A549 (cell line): ENCODE data around the gene GSK3B. TPM values are rescaled to one million over a fixed set of nuclear protein-coding genes. Genes with fewer than 3 reads are reported as not detected.

Source experiments
- ATAC-seq, 2 experiments: fragments of 200-7000 bp in 1 of 2; fragments of >200 bp in 1 of 2; cut with Nextera tagmentation in 1 of 2; cut with Tn5 transposase in 1 of 2; 3 replicates each; pipeline versions ENCODE4 v1.8.0 to v1.9.1; 2018 to 2020; ENCODE audit warnings: mild to moderate bottlenecking in 1 of 2, moderate library complexity in 1 of 2
- CTCF ChIA-PET: fragments of 300-600 bp; sonication (Branson Sonifier 250); formaldehyde crosslinking; extraction: SDS; loops from one replicate; lab custom pipeline; 2021; ENCODE audit warnings: antibody characterized with exemption, inconsistent platforms; lab: Yijun Ruan, JAX
- POLR2A ChIA-PET: fragments of 350-600 bp; formaldehyde crosslinking; extraction: SDS; loops from one replicate; lab custom pipeline; 2021; ENCODE audit warnings: antibody characterized with exemption, inconsistent platforms; lab: Yijun Ruan, JAX
- DNase-seq, 2 experiments: peaks; one replicate each; pipeline versions ENCODE4 v3.0.0 to v3.0.0-alpha.2; 2011 to 2016; ENCODE audit warnings: low read depth in 1 of 2, low spot score in 1 of 2
- FAIRE-seq: peaks from 2 replicates; lab custom pipeline; 2011; peaks lifted over from hg19 to GRCh38; lab: Jason Lieb, UNC
- H3K27ac ChIP-seq, 2 experiments: fragments of >200 bp; sonication (Bioruptor Twin); formaldehyde crosslinking; 3 replicates each; pipeline ENCODE4 v1.5.1; 2016 to 2017
- H3K4me1 ChIP-seq: fragments of >200 bp; sonication (Bioruptor Twin); formaldehyde crosslinking; 3 replicates; pipeline ENCODE4 v1.6.1; 2016
- H3K4me2 ChIP-seq: fragments of >200 bp; sonication (Bioruptor Twin); formaldehyde crosslinking; 3 replicates; pipeline ENCODE4 v1.6.1; 2016
- H3K4me3 ChIP-seq: fragments of >200 bp; sonication (Bioruptor Twin); formaldehyde crosslinking; 3 replicates; pipeline ENCODE4 v1.5.1; 2016
- H3K9me3 ChIP-seq: fragments of >200 bp; sonication (Bioruptor Twin); formaldehyde crosslinking; 3 replicates; pipeline ENCODE4 v1.6.1; 2016
- ATOH8 ChIP-seq: fragments of 250-450 bp; sonication (Bioruptor Pico); IDR thresholded peaks from 2 replicates; pipeline ENCODE4 v1.5.0; 2020; ENCODE audit warnings: low read depth, mild to moderate bottlenecking, moderate library complexity
- CBX2 ChIP-seq: fragments of 200-600 bp; sonication (generic); IDR thresholded peaks from 2 replicates; pipeline ENCODE4 v1.6.1; 2016; ENCODE audit warnings: low read depth, mild to moderate bottlenecking, borderline replicate concordance
- CBX8 ChIP-seq: fragments of 200-600 bp; sonication (generic); IDR thresholded peaks from 2 replicates; pipeline ENCODE4 v1.6.1; 2016
- CEBPB ChIP-seq, 2 experiments: fragments of >200 bp in 1 of 2; sonication (Bioruptor Twin) in 1 of 2; formaldehyde crosslinking in 1 of 2; IDR thresholded peaks; 2 replicates each; pipeline ENCODE4 v1.6.1; 2012 to 2016
- CHD2 ChIP-seq: fragments of 150-350 bp; IDR thresholded peaks from 2 replicates; pipeline ENCODE4 v1.6.1; 2014; ENCODE audit warnings: low read length; ENCODE audit not compliant: partially characterized antibody
- CHD4 ChIP-seq: fragments of 200-600 bp; sonication (generic); IDR thresholded peaks from 2 replicates; pipeline ENCODE4 v1.6.1; 2016; ENCODE audit warnings: antibody characterized with exemption, mild to moderate bottlenecking, borderline replicate concordance
- CTCF ChIP-seq: fragments of >200 bp; sonication (Bioruptor Twin); formaldehyde crosslinking; IDR thresholded peaks from 3 replicates; pipeline ENCODE4 v1.5.1; 2016
- GATA3 ChIP-seq: IDR thresholded peaks from 2 replicates; pipeline ENCODE4 v1.6.1; 2012; ENCODE audit warnings: borderline replicate concordance
- HEYL ChIP-seq: fragments of 250-450 bp; sonication (Bioruptor Pico); IDR thresholded peaks from 2 replicates; pipeline ENCODE4 v1.8.0; 2021; ENCODE audit warnings: mild to moderate bottlenecking, moderate library complexity
- HOXA7 ChIP-seq: fragments of 250-450 bp; sonication (Bioruptor Pico); IDR thresholded peaks from 2 replicates; pipeline ENCODE4 v1.5.0; 2020; ENCODE audit warnings: mild to moderate bottlenecking, moderate library complexity
- HOXB13 ChIP-seq: fragments of 250-450 bp; sonication (Bioruptor Pico); IDR thresholded peaks from 2 replicates; pipeline ENCODE4 v1.5.0; 2020; ENCODE audit warnings: low read depth, mild to moderate bottlenecking, moderate library complexity
- JUN ChIP-seq, 2 experiments: fragments of >200 bp; sonication (Bioruptor Twin); formaldehyde crosslinking; IDR thresholded peaks; 2 replicates in 1 of 2; 3 replicates in 1 of 2; pipeline ENCODE4 v1.6.1; 2016 to 2017
- JUNB ChIP-seq: fragments of >200 bp; sonication (Bioruptor Twin); formaldehyde crosslinking; IDR thresholded peaks from 2 replicates; pipeline ENCODE4 v1.6.1; 2016
- KDM1A ChIP-seq: fragments of 200-600 bp; sonication (generic); IDR thresholded peaks from 2 replicates; pipeline ENCODE4 v1.6.1; 2016; ENCODE audit warnings: low read depth, mild to moderate bottlenecking
- KDM5A ChIP-seq: fragments of 200-600 bp; sonication (generic); IDR thresholded peaks from 2 replicates; pipeline ENCODE4 v1.6.1; 2016; ENCODE audit warnings: antibody characterized with exemption, mild to moderate bottlenecking
- MYC ChIP-seq: IDR thresholded peaks from 2 replicates; pipeline ENCODE4 v1.6.1; 2012; ENCODE audit warnings: mild to moderate bottlenecking, inconsistent platforms, low read length, improper control_type of control experiment, borderline replicate concordance
- NFE2L2 ChIP-seq: fragments of 150-350 bp; conservative IDR thresholded peaks from 2 replicates; pipeline ENCODE4 v1.6.1; 2014; ENCODE audit warnings: low read length
- NPAS2 ChIP-seq: fragments of 250-450 bp; sonication (Bioruptor Pico); IDR thresholded peaks from 2 replicates; pipeline ENCODE4 v1.8.0; 2022; ENCODE audit warnings: mild to moderate bottlenecking, moderate library complexity, borderline replicate concordance
- NR3C1 ChIP-seq: fragments of >200 bp; sonication (Bioruptor Twin); formaldehyde crosslinking; IDR thresholded peaks from 3 replicates; pipeline ENCODE4 v1.6.1; 2017
- PHF8 ChIP-seq: fragments of 200-600 bp; sonication (generic); IDR thresholded peaks from 2 replicates; pipeline ENCODE4 v1.6.1; 2016; ENCODE audit warnings: low read depth, mild to moderate bottlenecking, antibody characterized with exemption, moderate library complexity, borderline replicate concordance
- POLR2AphosphoS2 ChIP-seq: conservative IDR thresholded peaks from 2 replicates; pipeline ENCODE4 v1.6.1; 2012; ENCODE audit warnings: low read length, improper control_type of control experiment, inconsistent platforms
- RAD21 ChIP-seq, 2 experiments: fragments of >200 bp in 1 of 2; sonication (Bioruptor Twin) in 1 of 2; formaldehyde crosslinking in 1 of 2; IDR thresholded peaks in 1 of 2; conservative IDR thresholded peaks in 1 of 2; 2 replicates in 1 of 2; 3 replicates in 1 of 2; pipeline ENCODE4 v1.6.1; 2012 to 2018; ENCODE audit warnings: inconsistent platforms in 1 of 2
- REST ChIP-seq: fragments of 200-600 bp; sonication (generic); IDR thresholded peaks from 2 replicates; pipeline ENCODE4 v1.6.1; 2016; ENCODE audit warnings: antibody characterized with exemption, mild to moderate bottlenecking, moderate library complexity
- RNF2 ChIP-seq: fragments of 200-600 bp; sonication (generic); IDR thresholded peaks from 2 replicates; pipeline ENCODE4 v1.6.1; 2016; ENCODE audit warnings: low read depth, mild to moderate bottlenecking, antibody characterized with exemption, moderate library complexity, borderline replicate concordance
- WGBS: methylation state at CpG from one replicate; pipeline ENCODE4 v1.1.6; 2017; ENCODE audit errors: missing lambda C conversion rate; 5-methylcytosine and 5-hydroxymethylcytosine counted together
- polyA plus RNA-seq, 4 experiments: library from polyadenylated mRNA; depleted of rRNA in 3 of 4; stranded (reverse); fragments of >200 nt; fragmentation: RNase III in 1 of 4; extraction: RNeasy Plus Mini Kit Qiagen cat#74134 plus additional on column Dnase treatment in 1 of 4; gene quantifications; 2 replicates in 3 of 4; 3 replicates in 1 of 4; pipeline ENCODE4 v1.2.3, GENCODE V29; 2011 to 2017
- TF ChIP-seq, protein P1 (sequence below): IDR thresholded peaks from 2 replicates; pipeline ENCODE4 v1.6.1; 2012
- TF ChIP-seq, protein P2 (sequence below): fragments of 150-350 bp; IDR thresholded peaks from 2 replicates; pipeline ENCODE4 v1.6.1; 2014; ENCODE audit warnings: low read depth, mild to moderate bottlenecking, low read length
- TF ChIP-seq, protein P3 (sequence below): fragments of 250-450 bp; sonication (Bioruptor Pico); IDR thresholded peaks from 2 replicates; pipeline ENCODE4 v1.5.0; 2021; ENCODE audit warnings: mild to moderate bottlenecking, moderate library complexity, borderline replicate concordance

GSK3B gene
- polyA plus RNA-seq, 2 of the 4 experiments (the other 2 are of a cell fraction), result 30.0 to 49.8 TPM

DNA sequence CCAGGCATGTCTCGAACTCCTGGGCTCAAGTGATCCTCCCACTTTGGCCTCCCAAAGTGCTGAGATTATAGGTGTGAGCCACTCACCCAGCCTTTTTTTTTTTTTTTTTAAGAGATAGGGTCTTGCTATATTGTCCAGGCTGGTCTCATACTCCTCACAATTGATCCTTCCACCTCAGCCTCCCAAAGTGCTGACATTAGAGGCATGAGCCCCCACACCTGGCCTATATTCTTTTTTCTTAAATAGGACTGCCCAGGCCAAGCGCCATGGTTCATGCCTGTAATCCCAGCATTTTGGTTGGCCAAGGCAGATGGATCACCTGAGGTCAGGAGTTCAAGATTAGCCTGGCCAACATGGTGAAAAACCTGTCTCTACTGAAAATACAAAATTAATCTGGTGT is 299.8 kb downstream of the GSK3B start (continued):
- TF ChIP-seq REST (no peak), NR3C1 (no peak), HOXA7 (CRISPR knock-in tag) (no peak), CHD2 (no peak), NFE2L2 (no peak), CBX2 (no peak), GATA3 (no peak), HOXB13 (CRISPR knock-in tag) (no peak), CEBPB (IDR thresholded peaks at IDR 0.05) (no peak)
- TF ChIP-seq, protein P1, sequence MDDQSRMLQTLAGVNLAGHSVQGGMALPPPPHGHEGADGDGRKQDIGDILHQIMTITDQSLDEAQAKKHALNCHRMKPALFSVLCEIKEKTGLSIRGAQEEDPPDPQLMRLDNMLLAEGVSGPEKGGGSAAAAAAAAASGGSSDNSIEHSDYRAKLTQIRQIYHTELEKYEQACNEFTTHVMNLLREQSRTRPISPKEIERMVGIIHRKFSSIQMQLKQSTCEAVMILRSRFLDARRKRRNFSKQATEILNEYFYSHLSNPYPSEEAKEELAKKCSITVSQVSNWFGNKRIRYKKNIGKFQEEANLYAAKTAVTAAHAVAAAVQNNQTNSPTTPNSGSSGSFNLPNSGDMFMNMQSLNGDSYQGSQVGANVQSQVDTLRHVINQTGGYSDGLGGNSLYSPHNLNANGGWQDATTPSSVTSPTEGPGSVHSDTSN, result no peak

DNA sequence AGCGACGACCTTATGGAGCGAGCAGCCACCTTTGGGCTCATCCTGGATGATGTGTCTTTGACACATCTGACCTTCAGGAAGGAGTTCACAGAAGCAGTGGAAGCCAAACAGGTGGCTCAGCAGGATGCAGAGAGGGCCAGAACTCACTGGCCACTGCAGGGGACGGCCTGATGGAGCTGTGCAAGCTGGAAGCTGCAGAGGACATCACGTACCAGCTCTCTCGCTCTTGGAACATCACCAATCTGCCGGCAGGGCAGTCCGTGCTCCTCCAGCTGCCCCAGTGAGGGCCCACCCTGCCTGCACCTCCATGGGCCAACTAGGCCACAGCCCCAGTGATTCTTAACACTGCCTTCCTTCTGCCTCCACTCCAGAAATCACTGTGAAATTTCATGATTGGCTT is 302.0 kb downstream of the GSK3B start:
- DNase-seq, result no peak
- FAIRE-seq, result no peak
- no peak overlapping the region; a peak in 1 of 6 replicates for H3K27ac ChIP-seq
- H3K4me2 ChIP-seq, result no peak overlapping the region
- POLR2A ChIA-PET, result no interaction called here
- WGBS, result 95% methylated on average over 8 of the region's 8 CpGs
- H3K4me1 ChIP-seq, result peaks cover 30% of the 10 kb centered on the region
- no peaks in the 10 kb centered on the region for H3K9me3 ChIP-seq
- TF ChIP-seq KDM5A (no peak), RAD21 (conservative IDR thresholded peaks at IDR 0.05 in 1 of 2, IDR thresholded peaks at IDR 0.05 in 1 of 2) (no peak), CBX8 (no peak), HEYL (no peak), ATOH8 (CRISPR knock-in tag) (no peak), JUNB (no peak), POLR2AphosphoS2 (no peak), MYC (no peak), CTCF (no peak), CHD2 (no peak), NR3C1 (no peak), CEBPB (IDR thresholded peaks at IDR 0.05) (no peak), PHF8 (no peak), NPAS2 (CRISPR knock-in tag) (no peak), KDM1A (no peak), JUN (IDR thresholded peaks at IDR 0.05) (no peak), RNF2 (no peak), CHD4 (no peak)
- TF ChIP-seq, protein P2, sequence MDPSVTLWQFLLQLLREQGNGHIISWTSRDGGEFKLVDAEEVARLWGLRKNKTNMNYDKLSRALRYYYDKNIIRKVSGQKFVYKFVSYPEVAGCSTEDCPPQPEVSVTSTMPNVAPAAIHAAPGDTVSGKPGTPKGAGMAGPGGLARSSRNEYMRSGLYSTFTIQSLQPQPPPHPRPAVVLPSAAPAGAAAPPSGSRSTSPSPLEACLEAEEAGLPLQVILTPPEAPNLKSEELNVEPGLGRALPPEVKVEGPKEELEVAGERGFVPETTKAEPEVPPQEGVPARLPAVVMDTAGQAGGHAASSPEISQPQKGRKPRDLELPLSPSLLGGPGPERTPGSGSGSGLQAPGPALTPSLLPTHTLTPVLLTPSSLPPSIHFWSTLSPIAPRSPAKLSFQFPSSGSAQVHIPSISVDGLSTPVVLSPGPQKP, result no peak
- TF ChIP-seq, protein P3, sequence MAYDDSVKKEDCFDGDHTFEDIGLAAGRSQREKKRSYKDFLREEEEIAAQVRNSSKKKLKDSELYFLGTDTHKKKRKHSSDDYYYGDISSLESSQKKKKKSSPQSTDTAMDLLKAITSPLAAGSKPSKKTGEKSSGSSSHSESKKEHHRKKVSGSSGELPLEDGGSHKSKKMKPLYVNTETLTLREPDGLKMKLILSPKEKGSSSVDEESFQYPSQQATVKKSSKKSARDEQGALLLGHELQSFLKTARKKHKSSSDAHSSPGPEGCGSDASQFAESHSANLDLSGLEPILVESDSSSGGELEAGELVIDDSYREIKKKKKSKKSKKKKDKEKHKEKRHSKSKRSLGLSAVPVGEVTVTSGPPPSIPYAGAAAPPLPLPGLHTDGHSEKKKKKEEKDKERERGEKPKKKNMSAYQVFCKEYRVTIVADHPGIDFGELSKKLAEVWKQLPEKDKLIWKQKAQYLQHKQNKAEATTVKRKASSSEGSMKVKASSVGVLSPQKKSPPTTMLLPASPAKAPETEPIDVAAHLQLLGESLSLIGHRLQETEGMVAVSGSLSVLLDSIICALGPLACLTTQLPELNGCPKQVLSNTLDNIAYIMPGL (CRISPR knock-in tag), result no peak
- CTCF ChIA-PET, result interaction anchor here (1.3 kb wide), 1 partner anchor 16 kb away, joined by 3 read pairs; no protein-coding TSS in a partner anchor
- ATAC-seq, result no peak
- H3K4me3 ChIP-seq, result no peak overlapping the region
